Measurements from ENCODE around the gene HSPA12B. TPM values are rescaled to one million over a fixed set of nuclear protein-coding genes. Genes with fewer than 3 reads are reported as not detected.

The HSPA12B gene
- total RNA-seq, 4 donors from 2014 or later, result 7.7 to 58.2 (median 19.3) TPM

GRCh38 chr20:3797226-3797545 is 64.7 kb downstream of the HSPA12B start:
- no peak for TF ChIP-seq CTCF (IDR thresholded peaks at IDR 0.05)

DNA sequence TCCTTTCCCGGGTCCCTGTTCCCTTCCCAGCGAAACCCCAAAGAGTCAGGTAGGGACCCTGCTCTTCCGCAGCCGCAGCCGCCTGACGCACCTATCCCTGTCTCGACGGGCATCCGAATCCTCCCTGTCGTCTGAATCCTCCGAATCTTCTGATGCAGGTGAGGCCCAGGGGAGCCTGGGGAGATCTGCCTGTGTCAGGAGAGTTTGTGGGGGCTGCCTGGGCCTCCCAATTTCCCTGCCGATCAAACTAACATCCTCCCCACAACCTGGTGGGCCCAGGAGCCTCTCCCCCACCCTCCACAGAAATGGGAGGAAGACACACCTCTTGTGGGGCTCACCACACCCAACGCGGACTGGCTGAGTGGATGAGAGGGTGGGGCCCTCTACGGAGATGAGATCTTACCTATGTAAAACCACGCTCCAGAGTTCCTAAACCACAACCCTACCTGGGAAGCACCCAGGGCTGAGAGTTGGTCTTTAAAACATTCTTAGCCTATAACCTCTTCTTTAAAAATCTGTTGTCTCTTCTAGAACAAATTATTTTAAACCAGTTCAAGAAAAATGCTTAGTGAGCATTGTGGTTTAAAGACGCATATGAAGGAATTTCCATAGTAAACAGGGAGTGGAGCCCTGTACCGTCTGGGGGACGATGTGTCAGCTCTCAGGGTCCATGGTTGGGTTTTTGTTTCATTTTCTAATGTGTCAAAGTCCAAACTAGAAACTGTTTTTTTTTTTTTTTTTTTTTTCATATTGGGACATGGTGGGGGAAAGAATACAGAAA is 65.3 kb downstream of the HSPA12B start:
- ATAC-seq (ENCODE audit: low FRiP score), result no peak
- DNase-seq (ENCODE audit: low spot score), result no peak
- no peak for TF ChIP-seq CTCF (IDR thresholded peaks at IDR 0.05)

More at GRCh38 chr20:3797226-3797545, 64.7 kb downstream of the HSPA12B start:
- no peak for ATAC-seq (ENCODE audit: low FRiP score)
- DNase-seq (ENCODE audit: low spot score), result no peak

- DNase-seq (ENCODE audit: low spot score) (no peak), ATAC-seq (ENCODE audit: low FRiP score) (no peak)
- no peak for TF ChIP-seq CTCF (IDR thresholded peaks at IDR 0.05)
Measured at GRCh38 chr20:3798373-3798768, 65.9 kb downstream of the HSPA12B start.

DNA sequence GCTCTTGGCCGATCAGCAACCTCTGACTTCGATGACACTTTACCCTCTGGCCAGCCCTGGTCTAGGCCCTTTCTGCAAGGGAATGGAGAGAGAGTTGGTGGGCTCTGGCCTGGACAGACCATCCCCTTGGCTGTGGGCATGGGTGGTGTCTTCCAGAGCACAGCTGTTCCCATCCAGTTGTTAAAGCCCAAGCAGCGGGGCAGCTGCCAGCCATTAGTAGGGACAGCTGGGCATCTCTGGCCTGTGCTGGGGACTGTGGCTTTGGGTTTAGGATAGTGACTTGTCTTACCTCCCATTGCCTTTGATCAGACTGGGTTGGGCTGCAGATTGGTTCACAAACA is 66.4 kb downstream of the HSPA12B start:
- ATAC-seq (ENCODE audit: low FRiP score) (no peak), DNase-seq (ENCODE audit: low spot score) (no peak)
- no peak for TF ChIP-seq CTCF (IDR thresholded peaks at IDR 0.05)

DNA sequence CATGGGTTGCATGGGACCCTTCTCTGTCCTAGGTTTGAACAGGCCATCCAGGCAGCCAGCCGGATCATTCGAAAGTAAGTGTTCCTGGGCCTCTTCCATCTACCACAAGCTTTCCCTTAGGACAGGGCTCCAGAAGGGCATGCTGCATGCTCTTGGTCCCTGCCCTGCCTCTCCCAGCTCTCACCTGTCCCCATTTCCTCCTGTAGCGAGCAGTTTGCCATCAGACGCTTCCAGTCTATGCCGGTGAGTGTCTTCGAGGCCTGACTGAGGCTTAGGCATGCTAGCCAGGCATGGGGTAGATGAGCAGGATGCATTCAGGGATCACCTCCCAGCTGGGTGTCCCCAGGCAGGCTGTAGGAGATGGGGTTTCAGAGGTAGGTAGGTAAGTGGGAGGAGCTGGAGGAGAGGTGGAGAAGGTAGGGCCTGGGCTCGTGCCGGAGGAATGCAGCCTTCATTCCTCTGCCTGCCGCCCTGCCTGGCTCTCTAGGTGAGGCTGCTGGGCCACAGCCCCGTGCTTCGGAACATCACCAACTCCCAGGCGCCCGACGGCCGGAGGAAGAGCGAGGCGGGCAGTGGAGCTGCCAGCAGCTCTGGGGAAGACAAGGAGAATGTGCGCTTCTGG is 67.9 kb downstream of the HSPA12B start:
- no peak for ATAC-seq (ENCODE audit: low FRiP score)
- DNase-seq (ENCODE audit: low spot score), result no peak
- no peak for TF ChIP-seq CTCF (IDR thresholded peaks at IDR 0.05)

GRCh38 chr20:3800878-3801260 is 68.4 kb downstream of the HSPA12B start:
- TF ChIP-seq CTCF (IDR thresholded peaks at IDR 0.05), result no peak
- no peak for ATAC-seq (ENCODE audit: low FRiP score)
- no peak for DNase-seq (ENCODE audit: low spot score)

GRCh38 chr20:3801299-3801698 is 68.8 kb downstream of the HSPA12B start:
- no peak for TF ChIP-seq CTCF (IDR thresholded peaks at IDR 0.05)
- ATAC-seq (ENCODE audit: low FRiP score), result no peak
- no peak for DNase-seq (ENCODE audit: low spot score)
